Endothelial cell (in vitro differentiated cells): ENCODE data around the gene NKAPL. TPM values are rescaled to one million over a fixed set of nuclear protein-coding genes. Genes with fewer than 3 reads are reported as not detected.

Experiments used
- DNase-seq: peaks from one replicate; pipeline ENCODE4 v3.0.0; 2021; ENCODE audit warnings: low spot score
- H3K27ac Mint-ChIP-seq: one replicate; pipeline ENCODE4 v1.8.0; 2021; ENCODE audit warnings: mixed read lengths, inconsistent platforms; ENCODE audit not compliant: unreplicated experiment
- H3K27me3 Mint-ChIP-seq: one replicate; pipeline ENCODE4 v1.8.0; 2021; ENCODE audit warnings: mild to moderate bottlenecking, moderate library complexity, mixed read lengths, inconsistent platforms; ENCODE audit not compliant: unreplicated experiment
- H3K36me3 Mint-ChIP-seq: one replicate; pipeline ENCODE4 v1.8.0; 2021; ENCODE audit warnings: mild to moderate bottlenecking, low read depth, mixed read lengths, inconsistent platforms; ENCODE audit not compliant: unreplicated experiment
- H3K4me1 Mint-ChIP-seq: one replicate; pipeline ENCODE4 v1.8.0; 2021; ENCODE audit warnings: mild to moderate bottlenecking, mixed read lengths, inconsistent platforms; ENCODE audit not compliant: unreplicated experiment
- H3K4me3 Mint-ChIP-seq: one replicate; pipeline ENCODE4 v1.8.0; 2021; ENCODE audit warnings: mild to moderate bottlenecking, mixed read lengths, inconsistent platforms; ENCODE audit not compliant: unreplicated experiment
- H3K9me3 Mint-ChIP-seq: one replicate; pipeline ENCODE4 v1.8.0; 2021; ENCODE audit warnings: mixed read lengths, inconsistent platforms; ENCODE audit not compliant: unreplicated experiment
- total RNA-seq: library from RNA; stranded (reverse); fragmentation: NEBNext Ultra II Directional; extraction: Animal tissue kit (Norgen Biotek cat#: 25700); gene quantifications from one replicate; pipeline ENCODE4 v1.2.1, GENCODE V29; 2021; ENCODE audit not compliant: unreplicated experiment
- TF ChIP-seq, protein P1 (sequence below): fragments of 200-600 bp; sonication (generic); IDR thresholded peaks from one replicate; pipeline ENCODE4 v1.5.0; 2021; ENCODE audit warnings: antibody characterized with exemption; ENCODE audit not compliant: unreplicated experiment

NKAPL gene
- total RNA-seq, 1 donor from 2014 or later = 0.44 TPM

DNA sequence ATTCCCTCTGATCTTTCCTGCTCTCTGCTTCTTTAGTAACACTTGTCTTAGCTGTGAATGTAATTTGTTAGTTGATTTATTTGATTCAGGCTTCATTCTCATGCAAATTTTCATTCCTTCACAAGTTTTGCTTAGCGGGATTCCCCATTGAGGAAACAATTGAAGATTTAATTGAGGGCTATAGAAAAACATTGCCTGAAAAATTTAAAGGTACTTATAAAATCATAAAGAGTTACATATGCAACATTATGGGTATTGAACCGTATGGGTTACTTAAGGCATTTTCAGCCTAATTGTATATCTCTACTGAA is 45.9 kb upstream of the NKAPL start:
- H3K4me3 Mint-ChIP-seq = peak overlapping the region; percentile 89
- no peaks in the 10 kb centered on the region for H3K36me3 Mint-ChIP-seq
- H3K27me3 Mint-ChIP-seq = peaks cover 15% of the 10 kb centered on the region

DNA sequence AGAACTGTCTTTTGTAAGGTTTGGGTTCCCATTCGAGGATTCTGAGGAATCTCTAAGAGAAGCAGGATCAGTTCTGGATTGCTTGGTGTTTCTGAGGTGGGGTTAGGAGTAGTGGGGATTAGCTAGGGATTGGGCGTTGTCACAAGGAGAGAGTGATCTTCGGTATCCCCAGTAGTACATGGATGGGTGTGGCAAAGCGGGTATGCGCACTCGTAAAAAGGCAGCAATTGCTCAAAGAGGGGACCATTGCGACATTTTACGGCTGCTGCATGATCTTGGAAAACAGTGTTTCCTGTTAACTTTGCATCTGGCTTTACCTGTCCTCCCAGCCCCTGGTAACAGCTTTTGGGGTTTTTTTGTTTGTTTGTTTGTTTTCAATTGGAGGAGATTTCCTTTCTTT is 43.7 kb upstream of the NKAPL start:
- DNase-seq = no peak
- Mint-ChIP-seq H3K36me3 (no peaks in the 10 kb centered on the region), H3K4me3 (no peak overlapping the region), H3K9me3 (no peaks in the 10 kb centered on the region), H3K27me3 (peaks cover 17% of the 10 kb centered on the region), H3K4me1 (peaks cover 12% of the 10 kb centered on the region), H3K27ac (no peak overlapping the region)
- TF ChIP-seq, protein P1, sequence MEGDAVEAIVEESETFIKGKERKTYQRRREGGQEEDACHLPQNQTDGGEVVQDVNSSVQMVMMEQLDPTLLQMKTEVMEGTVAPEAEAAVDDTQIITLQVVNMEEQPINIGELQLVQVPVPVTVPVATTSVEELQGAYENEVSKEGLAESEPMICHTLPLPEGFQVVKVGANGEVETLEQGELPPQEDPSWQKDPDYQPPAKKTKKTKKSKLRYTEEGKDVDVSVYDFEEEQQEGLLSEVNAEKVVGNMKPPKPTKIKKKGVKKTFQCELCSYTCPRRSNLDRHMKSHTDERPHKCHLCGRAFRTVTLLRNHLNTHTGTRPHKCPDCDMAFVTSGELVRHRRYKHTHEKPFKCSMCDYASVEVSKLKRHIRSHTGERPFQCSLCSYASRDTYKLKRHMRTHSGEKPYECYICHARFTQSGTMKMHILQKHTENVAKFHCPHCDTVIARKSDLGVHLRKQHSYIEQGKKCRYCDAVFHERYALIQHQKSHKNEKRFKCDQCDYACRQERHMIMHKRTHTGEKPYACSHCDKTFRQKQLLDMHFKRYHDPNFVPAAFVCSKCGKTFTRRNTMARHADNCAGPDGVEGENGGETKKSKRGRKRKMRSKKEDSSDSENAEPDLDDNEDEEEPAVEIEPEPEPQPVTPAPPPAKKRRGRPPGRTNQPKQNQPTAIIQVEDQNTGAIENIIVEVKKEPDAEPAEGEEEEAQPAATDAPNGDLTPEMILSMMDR = no peak

More for the DNA sequence above, 45.9 kb upstream of the NKAPL start:
- TF ChIP-seq, protein P1 = no peak
- Mint-ChIP-seq H3K27ac (peak overlapping the region; percentile 67), H3K9me3 (no peaks in the 10 kb centered on the region), H3K4me1 (peaks cover 16% of the 10 kb centered on the region)
- no peak for DNase-seq

DNA sequence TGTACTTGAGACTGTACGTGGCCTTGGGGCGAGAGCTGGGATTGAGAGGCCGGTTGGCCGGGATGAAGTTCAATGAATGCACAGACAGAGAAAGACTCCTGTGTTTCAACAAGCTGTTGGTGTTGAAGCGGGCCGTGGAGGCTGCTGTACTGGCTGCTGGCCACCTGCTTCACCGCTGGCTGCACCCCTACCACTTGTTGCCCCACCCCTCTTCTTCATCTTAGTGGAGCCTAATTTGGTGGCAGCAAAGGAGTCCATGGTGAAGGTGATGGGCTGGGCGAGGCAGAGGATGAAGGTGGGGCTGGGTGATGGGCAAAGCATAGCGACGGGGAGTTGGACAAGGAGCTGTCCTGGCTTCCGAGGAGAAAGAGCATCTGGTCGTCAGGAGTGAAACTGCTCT is 41.2 kb upstream of the NKAPL start:
- Mint-ChIP-seq H3K36me3 (no peaks in the 10 kb centered on the region), H3K4me3 (no peak overlapping the region), H3K4me1 (peaks cover 14% of the 10 kb centered on the region), H3K27me3 (peaks cover 8% of the 10 kb centered on the region), H3K27ac (no peak overlapping the region), H3K9me3 (no peaks in the 10 kb centered on the region)
- DNase-seq = no peak
- TF ChIP-seq, protein P1 = no peak

DNA sequence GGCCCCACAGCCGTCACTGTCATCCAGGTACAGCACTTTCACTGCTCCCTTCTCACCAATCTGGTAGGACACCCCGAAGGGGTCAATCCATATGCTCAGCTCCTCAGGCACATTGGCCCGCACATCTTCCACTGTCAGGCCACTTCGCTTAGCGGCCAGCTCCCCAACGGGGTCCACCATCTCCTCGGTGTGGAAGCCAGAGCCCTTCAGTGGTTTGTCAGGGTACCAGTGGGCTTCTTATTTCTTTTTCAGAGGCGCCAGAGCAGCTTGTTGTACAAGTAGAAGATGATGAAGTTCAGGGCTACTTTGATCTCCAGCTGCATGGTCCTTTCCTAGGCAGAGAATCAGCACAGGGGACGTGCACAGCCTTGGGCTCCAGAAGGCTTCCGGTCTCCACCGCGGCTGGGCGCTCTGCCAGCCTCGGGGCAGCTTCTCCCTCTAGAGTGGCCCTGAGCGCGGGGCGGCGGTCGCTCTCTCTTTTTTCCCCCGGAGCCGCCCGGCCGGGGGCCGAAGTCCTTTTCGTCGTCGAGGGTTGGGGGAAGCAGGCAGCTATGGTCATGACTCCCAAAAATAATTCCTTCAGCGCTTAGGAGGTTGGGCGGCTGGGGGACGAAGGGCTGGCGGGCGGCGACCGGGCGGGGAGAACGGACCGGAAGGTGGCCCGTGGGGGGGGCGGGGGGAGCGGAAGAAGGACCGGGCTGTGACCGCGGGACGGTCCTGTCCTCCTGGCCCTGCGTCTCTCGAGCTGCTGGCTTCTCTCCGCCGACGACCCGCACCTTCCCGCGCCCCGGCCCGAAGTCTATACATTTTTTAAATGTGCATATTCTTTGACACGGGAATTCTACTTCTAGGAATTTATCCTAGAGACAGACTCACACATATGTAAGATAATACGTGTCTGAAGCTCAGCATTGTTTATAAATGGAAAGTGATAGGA is 40.5 kb upstream of the NKAPL start:
- DNase-seq = peak; percentile 27
- peaks cover 10% of the 10 kb centered on the region for H3K27me3 Mint-ChIP-seq
- TF ChIP-seq, protein P1 = no peak
- H3K4me1 Mint-ChIP-seq = peaks cover 19% of the 10 kb centered on the region
- no peaks in the 10 kb centered on the region for H3K36me3 Mint-ChIP-seq
- H3K9me3 Mint-ChIP-seq = no peaks in the 10 kb centered on the region
- H3K4me3 Mint-ChIP-seq = peak overlapping the region; percentile 85
- no peak overlapping the region for H3K27ac Mint-ChIP-seq

DNA sequence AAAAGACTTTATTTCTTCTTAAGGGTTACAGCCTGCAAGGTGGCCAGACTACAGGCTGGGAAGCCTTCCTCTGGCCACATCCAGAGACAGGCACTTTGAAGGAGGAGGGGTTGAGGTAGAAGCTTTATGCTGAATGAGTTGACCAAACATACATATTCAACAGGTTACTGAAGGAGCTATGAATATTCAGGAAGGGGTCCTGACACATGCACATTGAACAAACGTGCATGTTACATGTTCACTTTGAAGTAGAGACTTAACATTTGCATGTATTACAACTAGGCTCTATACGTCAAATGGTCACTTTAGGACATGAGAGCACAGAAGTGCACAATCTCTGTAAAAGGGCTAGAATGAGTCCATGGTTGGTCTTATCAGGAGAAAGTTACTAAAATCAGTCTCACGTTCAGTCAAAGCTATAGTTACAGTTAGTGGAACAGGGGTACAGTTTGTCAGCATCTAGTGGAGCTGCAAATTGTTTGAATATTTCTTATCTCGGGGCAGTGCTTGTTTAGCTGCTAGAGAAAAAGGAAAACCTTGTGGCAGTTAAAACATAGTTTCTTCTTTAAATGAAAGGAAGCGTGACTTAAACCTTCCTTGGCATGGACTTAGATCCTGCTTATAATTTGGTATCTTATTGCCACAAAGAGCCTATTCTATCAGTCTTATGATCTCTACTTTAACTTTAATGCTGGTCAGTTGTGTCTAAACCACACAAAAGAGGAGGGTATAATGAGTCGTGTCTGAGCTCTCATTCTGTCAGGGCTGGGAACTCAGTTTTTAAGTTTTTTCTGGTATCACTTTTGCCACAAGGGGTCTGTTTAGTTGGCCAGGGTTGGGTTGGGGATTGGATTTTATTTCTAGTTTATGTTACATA is 38.6 kb upstream of the NKAPL start:
- no peaks in the 10 kb centered on the region for H3K36me3 Mint-ChIP-seq
- H3K4me3 Mint-ChIP-seq = no peak overlapping the region
- no peaks in the 10 kb centered on the region for H3K9me3 Mint-ChIP-seq
- H3K27me3 Mint-ChIP-seq = peaks cover 11% of the 10 kb centered on the region
- peaks cover 24% of the 10 kb centered on the region for H3K4me1 Mint-ChIP-seq
- no peak overlapping the region for H3K27ac Mint-ChIP-seq
- no peak for DNase-seq
- TF ChIP-seq, protein P1 = no peak
